Measurements from ENCODE around the gene A2ML1.
"Not testable (repeated sequence)": the region's sequence is repeated elsewhere in the genome, so short reads cannot be mapped to it uniquely, and the experiment has no call there.

A2ML1 gene

GRCh38 chr12:8829125-8829518, 6.7 kb downstream of the A2ML1 start:
- H3K4me3 Mint-ChIP-seq, result no peak overlapping the region
- H3K36me3 Mint-ChIP-seq, result no peaks in the 10 kb centered on the region
- peaks cover 5% of the 10 kb centered on the region for H3K27me3 Mint-ChIP-seq
- no peaks in the 10 kb centered on the region for H3K4me1 Mint-ChIP-seq (ENCODE audit: low read depth)
- no peak overlapping the region for H3K27ac Mint-ChIP-seq
- no peaks in the 10 kb centered on the region for H3K9me3 Mint-ChIP-seq (ENCODE audit: low read depth)

- no peaks in the 10 kb centered on the region for H3K36me3 Mint-ChIP-seq
Observed at GRCh38 chr12:8829621-8830020, 7.2 kb downstream of the A2ML1 start.

DNA sequence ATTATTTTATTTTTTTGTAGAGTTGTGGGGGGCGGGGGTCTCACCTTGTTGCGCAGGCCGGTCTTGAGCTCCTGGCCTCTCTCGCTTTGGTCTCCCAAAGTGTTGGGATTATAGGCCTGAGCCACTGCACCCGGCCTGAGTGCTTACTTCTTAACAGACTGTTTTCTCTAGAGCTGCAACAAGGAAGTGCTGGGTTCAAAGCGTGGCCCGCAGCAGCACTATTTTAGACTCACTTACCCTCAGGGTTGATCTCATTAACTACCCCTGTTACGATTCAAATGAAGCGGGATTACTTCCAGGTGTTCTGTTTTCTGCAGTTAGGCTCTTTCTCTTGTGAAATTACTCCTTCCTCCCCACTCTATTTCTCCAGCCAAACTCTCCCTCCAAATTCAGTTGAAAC, 8.7 kb downstream of the A2ML1 start:
- H3K27ac Mint-ChIP-seq, result no peak overlapping the region
- no peaks in the 10 kb centered on the region for H3K4me1 Mint-ChIP-seq (ENCODE audit: low read depth)
- H3K36me3 Mint-ChIP-seq, result no peaks in the 10 kb centered on the region
- H3K9me3 Mint-ChIP-seq (ENCODE audit: low read depth), result no peaks in the 10 kb centered on the region
- no peak overlapping the region for H3K4me3 Mint-ChIP-seq
- peaks cover 7% of the 10 kb centered on the region for H3K27me3 Mint-ChIP-seq

More at GRCh38 chr12:8829621-8830020, 7.2 kb downstream of the A2ML1 start:
- Mint-ChIP-seq H3K4me3 (no peak overlapping the region), H3K27ac (no peak overlapping the region), H3K9me3 (ENCODE audit: low read depth) (no peaks in the 10 kb centered on the region), H3K27me3 (peaks cover 5% of the 10 kb centered on the region), H3K4me1 (ENCODE audit: low read depth) (no peaks in the 10 kb centered on the region)

- H3K27ac Mint-ChIP-seq, result no peak overlapping the region
- H3K4me3 Mint-ChIP-seq, result no peak overlapping the region
- H3K36me3 Mint-ChIP-seq, result no peaks in the 10 kb centered on the region
- no peaks in the 10 kb centered on the region for H3K9me3 Mint-ChIP-seq (ENCODE audit: low read depth)
- H3K4me1 Mint-ChIP-seq (ENCODE audit: low read depth), result no peaks in the 10 kb centered on the region
- peaks cover 10% of the 10 kb centered on the region for H3K27me3 Mint-ChIP-seq
Observed at GRCh38 chr12:8832500-8832899, 10.1 kb downstream of the A2ML1 start.

DNA sequence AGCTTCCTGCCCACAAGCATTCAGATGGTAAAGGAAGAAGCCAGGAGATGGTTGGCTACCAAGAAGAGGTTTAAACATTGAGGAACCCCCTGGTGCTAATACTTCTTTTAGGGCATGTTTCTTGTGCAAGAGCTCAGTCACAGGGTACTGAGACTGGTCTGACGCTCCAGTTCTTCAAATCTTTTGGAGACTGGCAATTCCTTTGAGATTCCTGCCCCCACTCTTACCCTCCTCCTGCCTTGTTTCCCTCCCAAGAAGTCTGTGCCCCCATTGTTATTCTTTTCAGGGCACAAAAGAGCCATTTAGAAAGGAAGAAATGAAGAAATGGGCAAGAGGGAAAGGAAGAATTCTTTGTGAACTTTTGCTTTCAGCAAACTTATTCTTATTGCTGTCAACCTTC, 11.8 kb downstream of the A2ML1 start:
- no peaks in the 10 kb centered on the region for H3K9me3 Mint-ChIP-seq (ENCODE audit: low read depth)
- H3K27ac Mint-ChIP-seq, result no peak overlapping the region
- no peak overlapping the region for H3K4me3 Mint-ChIP-seq
- peaks cover 7% of the 10 kb centered on the region for H3K27me3 Mint-ChIP-seq
- H3K4me1 Mint-ChIP-seq (ENCODE audit: low read depth), result no peaks in the 10 kb centered on the region
- H3K36me3 Mint-ChIP-seq, result no peaks in the 10 kb centered on the region

DNA sequence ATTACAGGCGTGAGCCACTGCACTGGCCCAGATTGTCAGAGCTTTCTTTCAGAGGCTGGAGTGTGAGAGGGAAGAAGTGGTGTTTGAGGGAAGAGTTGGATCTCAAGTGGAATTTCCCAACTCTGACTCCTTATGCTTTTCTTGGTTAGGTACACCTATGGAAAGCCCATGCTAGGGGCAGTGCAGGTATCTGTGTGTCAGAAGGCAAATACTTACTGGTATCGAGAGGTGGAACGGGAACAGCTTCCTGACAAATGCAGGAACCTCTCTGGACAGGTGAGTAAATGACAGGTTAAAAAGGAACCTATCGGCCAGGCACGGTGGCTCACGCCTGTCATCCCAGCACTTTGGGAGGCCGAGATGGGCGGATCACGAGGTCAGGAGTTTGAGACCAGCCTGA, 14.9 kb downstream of the A2ML1 start:
- no peak overlapping the region for H3K4me3 Mint-ChIP-seq
- no peaks in the 10 kb centered on the region for H3K36me3 Mint-ChIP-seq
- no peaks in the 10 kb centered on the region for H3K9me3 Mint-ChIP-seq (ENCODE audit: low read depth)
- H3K4me1 Mint-ChIP-seq (ENCODE audit: low read depth), result no peaks in the 10 kb centered on the region
- H3K27me3 Mint-ChIP-seq, result peaks cover 7% of the 10 kb centered on the region
- H3K27ac Mint-ChIP-seq, result no peak overlapping the region

DNA sequence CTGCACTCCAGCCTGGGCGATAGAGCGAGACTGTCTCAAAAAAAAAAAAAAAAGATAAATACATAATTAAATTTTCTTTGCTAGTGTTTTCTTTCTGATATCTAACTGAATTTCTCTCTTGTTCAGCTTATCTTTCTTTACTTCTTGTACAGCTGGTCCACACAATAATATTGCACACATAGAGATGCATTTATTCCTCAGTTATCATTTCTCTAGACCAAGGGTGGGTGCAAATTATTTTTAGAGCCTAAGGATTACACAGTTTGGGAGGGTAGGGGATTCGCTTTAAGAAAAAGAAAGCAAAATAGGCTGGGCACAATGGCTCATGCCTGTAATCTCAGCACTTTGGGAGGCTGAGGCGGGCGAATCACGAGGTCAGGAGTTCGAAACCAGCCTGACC, 17.9 kb downstream of the A2ML1 start:
- Mint-ChIP-seq H3K9me3 (ENCODE audit: low read depth) (no peaks in the 10 kb centered on the region), H3K4me1 (ENCODE audit: low read depth) (no peaks in the 10 kb centered on the region), H3K36me3 (no peaks in the 10 kb centered on the region), H3K4me3 (no peak overlapping the region), H3K27ac (no peak overlapping the region), H3K27me3 (peaks cover 7% of the 10 kb centered on the region)

DNA sequence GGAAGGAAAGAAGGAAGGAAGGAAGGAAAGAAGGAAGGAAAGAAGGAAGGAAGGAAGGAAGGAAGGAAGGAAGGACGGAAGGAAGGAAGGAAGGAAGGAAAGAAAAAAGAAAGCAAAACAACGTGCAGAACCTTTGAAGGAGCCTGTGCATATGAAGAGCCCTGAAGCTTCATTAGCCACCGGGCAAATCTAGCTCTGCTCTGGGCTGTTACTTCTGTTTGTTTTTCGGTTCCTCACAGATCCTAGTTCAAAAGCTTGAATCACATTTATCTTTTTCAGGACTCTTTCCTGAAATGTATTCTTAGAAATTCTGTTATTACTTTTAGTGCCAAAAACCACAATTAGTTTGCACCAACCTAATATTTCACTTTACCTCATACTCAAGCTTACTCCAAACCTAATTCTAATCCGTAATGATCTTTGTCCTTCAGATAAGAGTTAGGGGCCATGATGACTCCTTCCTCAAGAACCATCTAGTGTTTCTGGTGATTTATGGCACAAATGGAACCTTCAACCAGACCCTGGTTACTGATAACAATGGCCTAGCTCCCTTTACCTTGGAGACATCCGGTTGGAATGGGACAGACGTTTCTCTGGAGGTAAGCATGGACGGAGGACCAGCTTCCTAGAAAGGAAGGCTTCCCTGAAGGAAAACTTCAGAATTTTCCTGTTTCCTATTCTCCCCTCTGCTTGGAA, 18.7 kb downstream of the A2ML1 start:
- Mint-ChIP-seq H3K9me3 (ENCODE audit: low read depth) (no peaks in the 10 kb centered on the region), H3K36me3 (no peaks in the 10 kb centered on the region), H3K4me1 (ENCODE audit: low read depth) (no peaks in the 10 kb centered on the region), H3K27ac (no peak overlapping the region), H3K4me3 (no peak overlapping the region), H3K27me3 (peaks cover 5% of the 10 kb centered on the region)

- Mint-ChIP-seq H3K27ac (no peak overlapping the region), H3K4me1 (ENCODE audit: low read depth) (no peaks in the 10 kb centered on the region), H3K4me3 (no peak overlapping the region), H3K9me3 (ENCODE audit: low read depth) (no peaks in the 10 kb centered on the region), H3K36me3 (no peaks in the 10 kb centered on the region), H3K27me3 (peaks cover 1% of the 10 kb centered on the region)
Observed at GRCh38 chr12:8841778-8842177, 19.4 kb downstream of the A2ML1 start.

GRCh38 chr12:8844665-8845064, 22.2 kb downstream of the A2ML1 start:
- no peaks in the 10 kb centered on the region for H3K27me3 Mint-ChIP-seq
- H3K27ac Mint-ChIP-seq, result no peak overlapping the region
- no peak overlapping the region for H3K4me3 Mint-ChIP-seq
- H3K9me3 Mint-ChIP-seq (ENCODE audit: low read depth), result no peaks in the 10 kb centered on the region
- H3K4me1 Mint-ChIP-seq (ENCODE audit: low read depth), result no peaks in the 10 kb centered on the region
- no peaks in the 10 kb centered on the region for H3K36me3 Mint-ChIP-seq

GRCh38 chr12:8846305-8846704, 23.9 kb downstream of the A2ML1 start:
- no peaks in the 10 kb centered on the region for H3K4me1 Mint-ChIP-seq (ENCODE audit: low read depth)
- H3K27ac Mint-ChIP-seq, result no peak overlapping the region
- H3K4me3 Mint-ChIP-seq, result no peak overlapping the region
- H3K9me3 Mint-ChIP-seq (ENCODE audit: low read depth), result no peaks in the 10 kb centered on the region
- no peaks in the 10 kb centered on the region for H3K36me3 Mint-ChIP-seq
- H3K27me3 Mint-ChIP-seq, result no peaks in the 10 kb centered on the region

DNA sequence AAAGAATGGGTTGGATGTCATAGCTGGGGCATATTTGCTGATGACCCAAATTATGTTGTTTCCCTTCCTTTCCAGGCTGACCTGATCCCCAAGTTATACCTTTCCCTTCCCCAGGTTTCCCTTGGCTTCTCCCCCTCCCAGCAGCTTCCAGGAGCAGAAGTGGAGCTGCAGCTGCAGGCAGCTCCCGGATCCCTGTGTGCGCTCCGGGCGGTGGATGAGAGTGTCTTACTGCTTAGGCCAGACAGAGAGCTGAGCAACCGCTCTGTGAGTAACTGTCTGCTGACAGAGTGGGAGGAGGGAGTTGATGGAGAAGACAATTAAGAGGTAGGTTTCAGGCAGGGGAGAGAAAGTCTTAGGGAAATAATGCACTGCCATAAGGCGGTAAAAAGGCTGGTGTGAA, 25.0 kb downstream of the A2ML1 start:
- Mint-ChIP-seq H3K4me1 (ENCODE audit: low read depth) (no peaks in the 10 kb centered on the region), H3K27me3 (no peaks in the 10 kb centered on the region), H3K36me3 (no peaks in the 10 kb centered on the region), H3K9me3 (ENCODE audit: low read depth) (no peaks in the 10 kb centered on the region), H3K27ac (no peak overlapping the region), H3K4me3 (no peak overlapping the region)

GRCh38 chr12:8849876-8850275, 27.5 kb downstream of the A2ML1 start:
- Mint-ChIP-seq H3K4me3 (no peak overlapping the region), H3K9me3 (ENCODE audit: low read depth) (no peaks in the 10 kb centered on the region), H3K27me3 (no peaks in the 10 kb centered on the region), H3K27ac (no peak overlapping the region), H3K4me1 (ENCODE audit: low read depth) (no peaks in the 10 kb centered on the region), H3K36me3 (no peaks in the 10 kb centered on the region)

- H3K36me3 Mint-ChIP-seq, result no peaks in the 10 kb centered on the region
- no peak overlapping the region for H3K4me3 Mint-ChIP-seq
- no peaks in the 10 kb centered on the region for H3K4me1 Mint-ChIP-seq (ENCODE audit: low read depth)
- H3K27me3 Mint-ChIP-seq, result no peaks in the 10 kb centered on the region
- no peaks in the 10 kb centered on the region for H3K9me3 Mint-ChIP-seq (ENCODE audit: low read depth)
- no peak overlapping the region for H3K27ac Mint-ChIP-seq
Observed at GRCh38 chr12:8852119-8852518, 29.7 kb downstream of the A2ML1 start.

DNA sequence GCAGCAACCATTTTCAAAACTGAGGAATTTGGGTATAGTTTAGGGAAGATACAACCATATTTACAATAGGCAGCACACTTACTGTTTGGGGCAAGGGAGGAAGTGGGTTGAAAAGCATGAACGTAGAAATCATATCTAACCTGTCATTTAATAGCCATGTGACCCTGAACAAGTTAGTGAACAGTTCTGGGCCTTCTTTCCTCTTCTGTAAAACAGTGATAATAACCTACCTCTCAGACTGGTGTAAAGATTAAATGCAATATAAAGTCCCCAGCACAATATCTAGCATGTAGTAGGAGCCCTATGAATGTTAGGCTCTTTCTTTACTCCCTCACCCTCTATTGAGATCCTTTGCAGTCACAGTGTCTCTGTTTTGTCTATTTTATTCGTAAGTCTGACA, 33.5 kb downstream of the A2ML1 start:
- Mint-ChIP-seq H3K4me3 (no peak overlapping the region), H3K27ac (no peak overlapping the region), H3K9me3 (ENCODE audit: low read depth) (no peaks in the 10 kb centered on the region), H3K27me3 (no peaks in the 10 kb centered on the region), H3K4me1 (ENCODE audit: low read depth) (no peaks in the 10 kb centered on the region), H3K36me3 (no peaks in the 10 kb centered on the region)

DNA sequence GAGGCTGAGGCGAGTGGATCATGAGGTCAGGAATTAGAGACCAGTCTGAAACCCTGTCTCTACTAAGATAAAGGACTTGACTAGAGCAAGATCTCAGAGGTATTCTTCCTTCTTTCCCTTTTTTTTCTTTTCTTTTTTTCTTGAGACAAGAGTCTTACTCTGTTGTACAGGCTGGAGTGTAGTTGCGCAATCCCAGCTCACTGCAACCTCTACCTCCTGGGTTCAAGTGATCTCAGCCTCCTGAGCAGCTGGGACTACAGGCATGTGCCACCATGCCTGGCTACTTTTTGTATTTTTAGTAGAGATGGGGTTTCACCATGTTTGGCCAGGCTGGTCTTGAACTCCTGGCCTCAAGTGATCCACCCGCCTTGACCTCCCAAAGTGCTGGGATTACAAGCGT, 37.0 kb downstream of the A2ML1 start:
- H3K36me3 Mint-ChIP-seq, H3K27me3 Mint-ChIP-seq: not testable (repeated sequence)

More for the DNA sequence above, 37.0 kb downstream of the A2ML1 start:
- not testable (repeated sequence) for H3K9me3 Mint-ChIP-seq (ENCODE audit: low read depth); H3K4me3 Mint-ChIP-seq; H3K27ac Mint-ChIP-seq; H3K4me1 Mint-ChIP-seq (ENCODE audit: low read depth)

Measured in activated naive CD8-positive, alpha-beta T cell (primary cell).